HepG2 (cell line): ENCODE measurements around the gene GPC2. TPM values are rescaled to one million over a fixed set of nuclear protein-coding genes. Genes with fewer than 3 reads are reported as not detected.

Source experiments
- ETS1 ChIP-seq: sonication (generic); formaldehyde crosslinking; IDR thresholded peaks from 2 replicates; pipeline ENCODE4 v1.4.0; 2020; ENCODE audit warnings: missing genetic modification reagents
- GABPA ChIP-seq, 2 experiments: IDR thresholded peaks; 2 replicates each; pipeline ENCODE4 v1.6.1; 2011 to 2016; ENCODE audit warnings: low read depth in 2 of 2, low read length in 1 of 2, missing biosample characterization in 1 of 2, missing genetic modification characterization in 1 of 2
- HNRNPL ChIP-seq: fragments of 200-400 bp; formaldehyde crosslinking; IDR thresholded peaks from 2 replicates; pipeline ENCODE4 v1.6.1; 2017; ENCODE audit warnings: mild to moderate bottlenecking, low read depth, low read length
- MEF2D ChIP-seq: sonication (generic); formaldehyde crosslinking; IDR thresholded peaks from 2 replicates; pipeline ENCODE4 v1.5.1; 2020; ENCODE audit warnings: mild to moderate bottlenecking, missing genetic modification reagents
- NR1H2 ChIP-seq: sonication (generic); formaldehyde crosslinking; IDR thresholded peaks from 2 replicates; pipeline ENCODE4 v1.8.1; 2022; ENCODE audit warnings: low read depth, missing genetic modification reagents, borderline replicate concordance
- POGZ ChIP-seq: sonication (generic); formaldehyde crosslinking; IDR thresholded peaks from 2 replicates; pipeline ENCODE4 v1.4.0; 2020; ENCODE audit warnings: mild to moderate bottlenecking, missing genetic modification reagents
- SAP130 ChIP-seq: IDR thresholded peaks from 2 replicates; pipeline ENCODE4 v1.6.1; 2016; ENCODE audit warnings: low read depth
- SIN3B ChIP-seq: fragments of 150-350 bp; IDR thresholded peaks from 2 replicates; pipeline ENCODE4 v1.6.1; 2014; ENCODE audit warnings: low read length
- SOX13 ChIP-seq, 3 experiments: fragments of 450-650 bp in 1 of 3; sonication (generic) in 1 of 3; formaldehyde crosslinking in 1 of 3; IDR thresholded peaks in 2 of 3; conservative IDR thresholded peaks in 1 of 3; 2 replicates each; pipeline versions ENCODE4 v1.5.0 to v1.6.1; 2016 to 2020; ENCODE audit warnings: antibody characterized with exemption in 1 of 3, mild to moderate bottlenecking in 1 of 3, missing compliant biosample characterization in 1 of 3, missing genetic modification reagents in 1 of 3, moderate library complexity in 1 of 3
- SOX6 ChIP-seq, 2 experiments: fragments of 450-650 bp in 1 of 2; sonication (generic) in 1 of 2; formaldehyde crosslinking in 1 of 2; IDR thresholded peaks; 2 replicates each; pipeline versions ENCODE4 v1.4.0 to v1.6.1; 2017 to 2020; ENCODE audit warnings: antibody characterized with exemption in 1 of 2, mild to moderate bottlenecking in 1 of 2, missing genetic modification reagents in 1 of 2
- SPEN ChIP-seq: sonication (generic); formaldehyde crosslinking; IDR thresholded peaks from 2 replicates; pipeline ENCODE4 v1.5.1; 2020; ENCODE audit warnings: low read depth, mild to moderate bottlenecking, missing genetic modification reagents
- ZFY ChIP-seq: sonication (generic); formaldehyde crosslinking; IDR thresholded peaks from 2 replicates; pipeline ENCODE4 v1.4.0; 2020; ENCODE audit warnings: missing genetic modification reagents
- ZNF317 ChIP-seq: sonication (generic); formaldehyde crosslinking; IDR thresholded peaks from 2 replicates; pipeline ENCODE4 v1.5.0; 2020; ENCODE audit warnings: mild to moderate bottlenecking, missing genetic modification reagents
- ZNF546 ChIP-seq: sonication (generic); formaldehyde crosslinking; conservative IDR thresholded peaks from 2 replicates; pipeline ENCODE4 v1.8.1; 2023; ENCODE audit warnings: mild to moderate bottlenecking, missing genetic modification reagents
- ZNF557 ChIP-seq: sonication (generic); formaldehyde crosslinking; IDR thresholded peaks from 2 replicates; pipeline ENCODE4 v1.4.0; 2020; ENCODE audit warnings: missing genetic modification reagents
- ZNF574 ChIP-seq: sonication (generic); formaldehyde crosslinking; IDR thresholded peaks from 2 replicates; pipeline ENCODE4 v1.4.0; 2020; ENCODE audit warnings: missing genetic modification reagents
- ZNF674 ChIP-seq: sonication (generic); formaldehyde crosslinking; IDR thresholded peaks from 2 replicates; pipeline ENCODE4 v1.5.0; 2020; ENCODE audit warnings: low read depth, mild to moderate bottlenecking, missing genetic modification reagents
- ZNF7 ChIP-seq: IDR thresholded peaks from 2 replicates; pipeline ENCODE4 v1.6.1; 2016; ENCODE audit warnings: missing biosample characterization, missing genetic modification reagents
- ZNF703 ChIP-seq: sonication (generic); formaldehyde crosslinking; IDR thresholded peaks from 2 replicates; pipeline ENCODE4 v1.5.1; 2020; ENCODE audit warnings: missing genetic modification reagents, mild to moderate bottlenecking, moderate library complexity, borderline replicate concordance
- ZNF710 ChIP-seq: sonication (generic); formaldehyde crosslinking; IDR thresholded peaks from 2 replicates; pipeline ENCODE4 v1.5.0; 2020; ENCODE audit warnings: mild to moderate bottlenecking, missing genetic modification reagents, borderline replicate concordance
- ZNF740 ChIP-seq: sonication (generic); formaldehyde crosslinking; IDR thresholded peaks from 2 replicates; pipeline ENCODE4 v1.4.0; 2020; ENCODE audit warnings: missing genetic modification reagents
- ZNF777 ChIP-seq: sonication (generic); formaldehyde crosslinking; IDR thresholded peaks from 2 replicates; pipeline ENCODE4 v1.4.0; 2020; ENCODE audit warnings: missing genetic modification reagents
- polyA plus RNA-seq, 8 experiments: library from polyadenylated mRNA; depleted of rRNA in 3 of 8; stranded (reverse) in 7 of 8; unstranded in 1 of 8; fragments of >200 nt; fragmentation: Illumina TruSeq in 4 of 8; extraction: Trizol in 4 of 8; gene quantifications; 2 replicates each; pipeline versions ENCODE4 v1.2.1 to v1.2.3, GENCODE V29; 2011 to 2016; ENCODE audit warnings: low read depth in 4 of 8, missing spikeins in 1 of 8, mixed read lengths in 1 of 8; ENCODE audit not compliant: insufficient read depth in 1 of 8
- total RNA-seq, 5 experiments: library from RNA; depleted of rRNA; stranded (reverse); fragments of >200 nt; fragmentation: Illumina TruSeq; extraction: Trizol; gene quantifications; 2 replicates each; pipeline ENCODE4 v1.2.3, GENCODE V29; 2016; ENCODE audit warnings: low read depth in 1 of 5

The GPC2 gene
- total and polyA plus RNA-seq, 2 of the 13 experiments (the other 11 are each of a cell fraction or from before 2014, with no cell fraction given) = 0.64 to 0.78 TPM

GRCh38 chr7:100119970-100120732 lies 57.0 kb downstream of the GPC2 start (continued):
- TF ChIP-seq ZNF740 (CRISPR knock-in tag) (peak; percentile 65; the same call in 1 of the 2 replicates), SOX13 (IDR thresholded peaks at IDR 0.05) (no peak), SOX13 (CRISPR knock-in tag; conservative IDR thresholded peaks at IDR 0.05 in 1 of 2, IDR thresholded peaks at IDR 0.05 in 1 of 2) (peak in 1 of 2 experiments; percentile 3; a peak in 1 of 4 replicates), ZNF546 (CRISPR knock-in tag) (0 out of 2 replicates have a peak, but pooled peaks have one; percentile 60), ZFY (CRISPR knock-in tag) (peak; percentile 69; the same call in 1 of the 2 replicates), SPEN (CRISPR knock-in tag) (0 out of 2 replicates have a peak, but pooled peaks have one; percentile 3), SOX6 (IDR thresholded peaks at IDR 0.05) (no peak), SOX6 (CRISPR knock-in tag; IDR thresholded peaks at IDR 0.05) (peak; percentile 23; the same call in 1 of the 2 replicates), ZNF557 (CRISPR knock-in tag) (0 out of 2 replicates have a peak, but pooled peaks have one; percentile 38), ZNF710 (CRISPR knock-in tag) (0 out of 2 replicates have a peak, but pooled peaks have one; percentile 31), ZNF777 (CRISPR knock-in tag) (peak; percentile 75), ZNF7 (CRISPR knock-in tag) (peak; percentile 64; the same call in 1 of the 2 replicates), POGZ (CRISPR knock-in tag) (0 out of 2 replicates have a peak, but pooled peaks have one; percentile 16), ZNF574 (peak; percentile 6), NR1H2 (CRISPR knock-in tag) (no peak), SAP130 (CRISPR knock-in tag) (peak; percentile 11; the same call in 1 of the 2 replicates), ZNF703 (CRISPR knock-in tag) (no peak), ETS1 (CRISPR knock-in tag) (no peak), HNRNPL (no peak), MEF2D (CRISPR knock-in tag) (0 out of 2 replicates have a peak, but pooled peaks have one; percentile 47), ZNF317 (CRISPR knock-in tag) (0 out of 2 replicates have a peak, but pooled peaks have one; percentile 30), GABPA (IDR thresholded peaks at IDR 0.05; ENCODE audit: low read depth, low read length) (no peak), GABPA (CRISPR knock-in tag; IDR thresholded peaks at IDR 0.05; ENCODE audit: low read depth) (peak; percentile 44), ZNF674 (CRISPR knock-in tag) (no peak), SIN3B (no peak)
